T1000 (cell line): Measurements from ENCODE around the gene BCL2L1.
"Not testable (repeated sequence)": the region's sequence is repeated elsewhere in the genome, so short reads cannot be mapped to it uniquely, and the experiment has no call there.

ENCODE experiments used
- DNase-seq: peaks from one replicate; lab custom pipeline; 2025; ENCODE audit warnings: mixed read lengths; lab: John Stamatoyannopoulos, UW

BCL2L1 gene

GRCh38 chr20:31722257-31723068 is at the start of gene BCL2L1:
TSS of gene BCL2L1 (minus strand) at chr20:31722868. CDS start at chr20:31722218, 650 bp downstream.
- peak; percentile 29 for DNase-seq

GRCh38 chr20:31770243-31770642 is 47.6 kb upstream of the BCL2L1 start:
- DNase-seq: no peak

GRCh38 chr20:31769681-31770080 is 47.0 kb upstream of the BCL2L1 start:
- no peak for DNase-seq

- DNase-seq: no peak
Measured at GRCh38 chr20:31767805-31768204, 45.1 kb upstream of the BCL2L1 start.

GRCh38 chr20:31764641-31765305 is 42.1 kb upstream of the BCL2L1 start:
- no peak for DNase-seq

GRCh38 chr20:31760519-31761240 is 38.0 kb upstream of the BCL2L1 start:
- no peak for DNase-seq

- DNase-seq: no peak
Measured at GRCh38 chr20:31759836-31760518, 37.3 kb upstream of the BCL2L1 start.

- no peak for DNase-seq
Measured at GRCh38 chr20:31758991-31759390, 36.3 kb upstream of the BCL2L1 start.

GRCh38 chr20:31758521-31758920 is 35.9 kb upstream of the BCL2L1 start:
- no peak for DNase-seq

GRCh38 chr20:31757254-31757653 is 34.6 kb upstream of the BCL2L1 start:
- DNase-seq: no peak

GRCh38 chr20:31751126-31751525 is 28.5 kb upstream of the BCL2L1 start:
- no peak for DNase-seq

- DNase-seq: no peak
Measured at GRCh38 chr20:31749223-31749622, 26.6 kb upstream of the BCL2L1 start.

GRCh38 chr20:31747640-31748039 is 25.0 kb upstream of the BCL2L1 start:
- no peak for DNase-seq

- not testable (repeated sequence) for DNase-seq
Measured at GRCh38 chr20:31747028-31747427, 24.4 kb upstream of the BCL2L1 start.

- DNase-seq: no peak
Measured at GRCh38 chr20:31746068-31746878, 23.6 kb upstream of the BCL2L1 start.

- DNase-seq: no peak
Measured at GRCh38 chr20:31740656-31741323, 18.1 kb upstream of the BCL2L1 start.

GRCh38 chr20:31740208-31740607 is 17.5 kb upstream of the BCL2L1 start:
- no peak for DNase-seq

GRCh38 chr20:31739550-31739977 is 16.9 kb upstream of the BCL2L1 start:
- DNase-seq: no peak

- DNase-seq: peak; percentile 78
Measured at GRCh38 chr20:31738729-31739549, 16.3 kb upstream of the BCL2L1 start, which contains the start of gene TPX2. TSS of gene TPX2 (plus strand) at chr20:31739290. CDS start at chr20:31757477, 18,187 bp downstream.

GRCh38 chr20:31731321-31731717 is 8.7 kb upstream of the BCL2L1 start:
- DNase-seq: no peak
